Lung (tissue), 12 donors: Measurements from ENCODE around the gene NRP2. TPM values are rescaled to one million over a fixed set of nuclear protein-coding genes. Genes with fewer than 3 reads are reported as not detected.

ENCODE experiments used
- ATAC-seq: fragments of 200-7000 bp; cut with Tn5 transposase; one replicate; pipeline ENCODE4 v1.9.1; 2020; ENCODE audit warnings: moderate number of reproducible peaks; ENCODE audit not compliant: insufficient read depth, low FRiP score
- DNase-seq, 3 donors: peaks; one replicate each; pipeline ENCODE4 v3.0.0-alpha.2; 2013 to 2017
- H3K27ac ChIP-seq, 2 donors: one replicate each; pipeline ENCODE4 v1.5.1; 2013; ENCODE audit warnings: mild to moderate bottlenecking in 2 of 2, moderate library complexity in 2 of 2, control low read depth in 1 of 2, inconsistent platforms in 1 of 2, low read depth in 1 of 2, low read length in 1 of 2
- H3K27me3 ChIP-seq, 3 donors: one replicate each; pipeline ENCODE4 v1.5.1; 2013; ENCODE audit warnings: low read length in 2 of 3; ENCODE audit not compliant: control insufficient read depth in 3 of 3, insufficient read depth in 3 of 3
- H3K36me3 ChIP-seq, 4 donors: one replicate each; pipeline ENCODE4 v1.5.1; 2013; ENCODE audit warnings: low read length in 4 of 4, mild to moderate bottlenecking in 1 of 4, moderate library complexity in 1 of 4; ENCODE audit not compliant: control insufficient read depth in 4 of 4, insufficient read depth in 4 of 4
- H3K4me1 ChIP-seq, 5 donors: one replicate each; pipeline ENCODE4 v1.5.1; 2013; ENCODE audit warnings: low read length in 5 of 5, mild to moderate bottlenecking in 2 of 5, moderate library complexity in 1 of 5; ENCODE audit not compliant: control insufficient read depth in 5 of 5, insufficient read depth in 5 of 5
- H3K4me3 ChIP-seq: one replicate; pipeline ENCODE4 v1.5.1; 2013; ENCODE audit warnings: mild to moderate bottlenecking, control low read depth, moderate library complexity
- H3K9ac ChIP-seq, 2 donors: one replicate each; pipeline ENCODE4 v1.5.1; 2013; ENCODE audit warnings: low read length in 2 of 2, control low read depth in 1 of 2; ENCODE audit not compliant: insufficient read depth in 1 of 2
- H3K9me3 ChIP-seq, 4 donors: one replicate each; pipeline ENCODE4 v1.5.1; 2013; ENCODE audit warnings: low read length in 3 of 4, mild to moderate bottlenecking in 1 of 4, moderate library complexity in 1 of 4; ENCODE audit not compliant: control insufficient read depth in 4 of 4, insufficient read depth in 3 of 4
- WGBS, 2 donors: extraction: QIAGEN DNeasy Blood & Tissue Kit; methylation state at CpG; one replicate each; pipeline ENCODE4 v1.1.7; 2013; 5-methylcytosine and 5-hydroxymethylcytosine counted together
- polyA plus RNA-seq, 2 donors: library from polyadenylated mRNA; stranded (reverse); fragments of 200-250 nt; gene quantifications; one replicate each; pipeline ENCODE4 v1.2.1, GENCODE V29; 2013
- total RNA-seq, 2 donors: library from RNA; depleted of rRNA in 1 of 2; stranded (reverse); fragments of >200 nt in 1 of 2; gene quantifications; one replicate each; pipeline ENCODE4 v1.2.1, GENCODE V29; 2014 to 2021
- TF ChIP-seq, protein P1 (sequence below): IDR thresholded peaks from 2 replicates; pipeline ENCODE4 v1.5.1; 2012; ENCODE audit warnings: mild to moderate bottlenecking; ENCODE audit errors: control extremely low read depth, extremely low read depth
- donor health status: control.
- donor health status: control.
- donor health status: Bipolar disorder and iron deficiency.
- donor health status: healthy.
- donor health status: DM: yes; HTN: yes; CAD: no.

Gene NRP2
- total and polyA plus RNA-seq, 4 donors, result 20.4 to 125 (median 63.2) TPM

DNA sequence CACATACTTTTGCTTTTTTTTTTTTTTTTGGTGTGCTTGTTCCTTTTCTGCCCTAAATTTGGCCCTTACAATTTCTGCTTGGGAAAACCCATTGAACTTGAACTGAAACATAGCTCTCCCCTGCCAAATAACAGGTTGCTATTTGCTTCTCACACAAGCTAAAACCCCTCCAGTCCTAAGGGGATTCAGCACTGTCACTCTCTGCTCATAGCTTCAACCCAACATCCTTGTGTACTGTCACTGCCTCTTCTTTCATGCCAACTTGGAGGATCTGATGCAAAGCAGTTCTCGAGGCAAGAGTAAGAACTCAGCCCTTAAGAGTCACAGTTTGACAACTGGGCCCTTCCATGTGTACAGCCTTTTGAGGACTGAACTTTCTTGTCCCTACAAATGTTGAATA is 30.6 kb upstream of the NRP2 start:
- no peak overlapping the region for H3K4me3 ChIP-seq
- no peaks in the 10 kb centered on the region for H3K36me3 ChIP-seq
- DNase-seq, result no peak
- H3K9ac ChIP-seq, result no peak overlapping the region
- H3K4me1 ChIP-seq, result peaks cover 0 to 7% (median 0%) of the 10 kb centered on the region in 5 donors
- no peaks in the 10 kb centered on the region for H3K27me3 ChIP-seq
- TF ChIP-seq, protein P1, sequence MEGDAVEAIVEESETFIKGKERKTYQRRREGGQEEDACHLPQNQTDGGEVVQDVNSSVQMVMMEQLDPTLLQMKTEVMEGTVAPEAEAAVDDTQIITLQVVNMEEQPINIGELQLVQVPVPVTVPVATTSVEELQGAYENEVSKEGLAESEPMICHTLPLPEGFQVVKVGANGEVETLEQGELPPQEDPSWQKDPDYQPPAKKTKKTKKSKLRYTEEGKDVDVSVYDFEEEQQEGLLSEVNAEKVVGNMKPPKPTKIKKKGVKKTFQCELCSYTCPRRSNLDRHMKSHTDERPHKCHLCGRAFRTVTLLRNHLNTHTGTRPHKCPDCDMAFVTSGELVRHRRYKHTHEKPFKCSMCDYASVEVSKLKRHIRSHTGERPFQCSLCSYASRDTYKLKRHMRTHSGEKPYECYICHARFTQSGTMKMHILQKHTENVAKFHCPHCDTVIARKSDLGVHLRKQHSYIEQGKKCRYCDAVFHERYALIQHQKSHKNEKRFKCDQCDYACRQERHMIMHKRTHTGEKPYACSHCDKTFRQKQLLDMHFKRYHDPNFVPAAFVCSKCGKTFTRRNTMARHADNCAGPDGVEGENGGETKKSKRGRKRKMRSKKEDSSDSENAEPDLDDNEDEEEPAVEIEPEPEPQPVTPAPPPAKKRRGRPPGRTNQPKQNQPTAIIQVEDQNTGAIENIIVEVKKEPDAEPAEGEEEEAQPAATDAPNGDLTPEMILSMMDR, result no peak
- no peak for ATAC-seq
- no peak overlapping the region for H3K27ac ChIP-seq
- WGBS, 2 donors, result 0% methylated on average over 1 of the region's 1 CpG
- H3K9me3 ChIP-seq, result peaks cover 0 to 3% (median 0%) of the 10 kb centered on the region in 4 donors

DNA sequence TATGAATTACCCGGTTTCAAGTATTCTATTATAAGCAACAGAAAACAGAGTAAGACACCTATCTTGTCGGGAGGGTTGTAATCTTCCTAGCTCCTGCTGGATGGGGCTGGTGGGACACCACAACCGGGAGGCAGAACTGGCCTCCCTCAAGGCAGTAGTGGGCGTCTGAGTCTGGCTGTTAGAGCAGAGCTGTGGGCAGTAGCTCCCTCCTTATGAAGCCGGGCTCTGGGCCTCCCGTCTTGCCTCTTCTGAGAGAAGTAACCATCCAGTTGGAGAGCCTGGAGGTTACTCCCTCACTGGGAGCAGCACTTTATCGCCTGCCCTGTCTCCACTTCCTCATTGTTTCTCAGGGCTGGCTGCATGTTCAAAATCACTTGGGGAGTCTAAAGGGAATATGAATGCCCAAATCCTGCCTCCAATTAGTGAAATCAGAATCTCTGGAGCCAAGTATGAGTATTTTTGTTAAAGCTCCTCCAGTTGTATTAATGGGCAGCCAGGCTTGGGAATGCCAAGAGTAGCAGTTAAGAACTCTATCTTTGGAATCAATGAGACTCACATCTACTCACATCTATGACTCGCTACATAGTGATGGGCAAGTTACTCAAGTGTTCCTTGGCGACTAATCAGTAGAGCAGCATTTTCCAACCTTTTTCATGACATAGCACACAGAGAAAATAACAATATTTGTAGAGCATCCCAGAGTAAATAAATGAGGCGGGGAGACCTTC is 27.3 kb upstream of the NRP2 start:
- 92 to 93% methylated on average over 10 of the region's 10 CpGs for WGBS, 2 donors
- peaks cover 0 to 2% (median 0%) of the 10 kb centered on the region in 5 donors for H3K4me1 ChIP-seq
- DNase-seq (no peak), ATAC-seq (no peak)
- no peak overlapping the region for H3K9ac ChIP-seq
- H3K27me3 ChIP-seq, result no peaks in the 10 kb centered on the region
- H3K36me3 ChIP-seq, result no peaks in the 10 kb centered on the region
- TF ChIP-seq, protein P1, result no peak
- H3K9me3 ChIP-seq, result no peaks in the 10 kb centered on the region
- no peak overlapping the region for H3K4me3 ChIP-seq
- no peak overlapping the region for H3K27ac ChIP-seq

DNA sequence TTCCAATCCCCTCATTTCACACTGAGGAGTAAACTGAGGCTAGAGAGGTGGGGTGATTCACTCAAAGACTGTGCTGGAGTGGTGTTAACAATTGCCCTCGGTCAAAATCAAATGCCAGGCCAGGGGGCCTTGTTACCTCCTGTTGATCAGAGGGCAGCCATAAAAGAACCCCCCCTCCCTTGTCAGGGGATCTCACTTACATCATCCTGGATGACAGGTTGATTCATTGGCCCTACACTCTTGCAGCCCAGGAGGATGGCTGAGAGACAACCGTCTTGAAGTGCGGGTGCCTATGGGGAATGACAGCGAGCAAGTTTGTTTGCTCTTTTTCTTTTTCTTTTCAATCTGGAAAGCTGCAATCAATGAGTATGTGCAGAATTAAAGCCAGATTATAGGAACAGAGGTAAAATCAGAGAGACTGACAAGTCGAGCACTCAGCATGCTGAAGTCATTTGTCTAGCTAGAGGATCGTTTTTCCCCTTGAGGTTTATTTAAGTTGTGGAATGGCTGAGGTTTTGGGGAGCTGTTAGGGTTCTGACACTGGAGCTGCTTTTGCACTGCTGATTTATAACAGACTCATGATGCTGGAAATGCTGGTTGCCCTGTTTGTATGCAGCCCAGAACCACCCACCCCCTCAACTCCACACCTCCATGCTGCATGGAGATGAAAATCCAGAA is 26.4 kb upstream of the NRP2 start:
- Histone ChIP-seq H3K36me3 (no peaks in the 10 kb centered on the region), H3K27me3 (no peaks in the 10 kb centered on the region), H3K4me1 (peaks cover 0 to 9% (median 0%) of the 10 kb centered on the region in 5 donors), H3K9me3 (no peaks in the 10 kb centered on the region), H3K9ac (no peak overlapping the region), H3K27ac (no peak overlapping the region), H3K4me3 (no peak overlapping the region)
- TF ChIP-seq, protein P1, result no peak
- 69 to 91% methylated on average over 6 of the region's 6 CpGs for WGBS, 2 donors
- DNase-seq (no peak), ATAC-seq (no peak)
